NCI-H460 (cell line): ENCODE results near the gene STRBP. TPM values are rescaled to one million over a fixed set of nuclear protein-coding genes. Genes with fewer than 3 reads are reported as not detected.

Source experiments
- DNase-seq: peaks from one replicate; pipeline ENCODE4 v3.0.0-alpha.2; 2016; ENCODE audit warnings: low read depth; ENCODE audit errors: extremely low read depth
- total RNA-seq: library from RNA; depleted of rRNA; stranded (reverse); fragments of >200 nt; shearing (Covaris generic); gene quantifications from 2 replicates; pipeline ENCODE4 v1.2.3, GENCODE V29; 2014; rRNA removed

STRBP gene
- total RNA-seq, 1 experiment from 2014 or later = 26.0 TPM

DNA sequence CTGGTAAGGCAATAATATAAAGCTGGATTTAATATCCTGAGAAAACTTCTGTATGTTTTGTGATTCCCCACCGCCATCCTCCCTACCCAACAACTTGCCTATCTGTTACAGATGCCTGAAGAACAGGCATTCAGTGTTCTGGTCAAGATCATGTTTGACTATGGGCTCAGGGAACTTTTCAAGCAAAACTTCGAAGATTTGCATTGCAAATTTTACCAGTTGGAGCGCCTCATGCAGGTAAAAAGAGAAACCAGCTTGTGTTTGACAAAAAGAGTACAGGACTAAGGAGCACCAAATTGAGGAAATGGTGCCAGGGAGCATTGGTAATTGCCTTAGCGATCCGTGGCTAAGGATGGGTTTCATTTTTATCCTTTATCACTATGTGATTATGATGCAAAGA is 194.9 kb downstream of the STRBP start:
- DNase-seq = no peak

- DNase-seq = no peak
Measured at GRCh38 chr9:123072407-123072995, 195.9 kb downstream of the STRBP start.

Other genes starting within 250 kb of the STRBP start
- 0.20 and 0.49 TPM in 2 replicates for gene GPR21, start 234.9 kb downstream of the STRBP start, total RNA-seq
- not detected in 2 replicates for gene CRB2, start 87.6 kb upstream of the STRBP start, total RNA-seq